Fibroblast of lung (primary cell): ENCODE measurements around the gene ZNF710. TPM values are rescaled to one million over a fixed set of nuclear protein-coding genes. Genes with fewer than 3 reads are reported as not detected.
A peak's percentile ranks its signal among the peaks of the same experiment; 100 is the strongest.

ENCODE experiments used
- DNase-seq, 2 donors: peaks; one replicate each; pipeline versions ENCODE4 v3.0.0 to v3.0.0-alpha.2; 2010; ENCODE audit warnings: low read depth in 2 of 2
- H2AFZ ChIP-seq: 2 replicates; pipeline ENCODE4 v1.5.1; 2012; ENCODE audit warnings: low read length, control low read depth, inconsistent platforms
- H3K27ac ChIP-seq: 2 replicates; pipeline ENCODE4 v1.5.1; 2011; ENCODE audit warnings: low read length, control low read depth; ENCODE audit not compliant: insufficient read depth
- H3K27me3 ChIP-seq: 2 replicates; pipeline ENCODE4 v1.5.1; 2011; ENCODE audit warnings: mild to moderate bottlenecking, low read length; ENCODE audit not compliant: control insufficient read depth, insufficient read depth
- H3K36me3 ChIP-seq: 2 replicates; pipeline ENCODE4 v1.5.1; 2011; ENCODE audit warnings: low read length; ENCODE audit not compliant: control insufficient read depth, insufficient read depth
- H3K4me1 ChIP-seq: 2 replicates; pipeline ENCODE4 v1.5.1; 2011; ENCODE audit warnings: low read length; ENCODE audit not compliant: control insufficient read depth, insufficient read depth; ENCODE audit errors: extremely low read depth
- H3K4me2 ChIP-seq: 2 replicates; pipeline ENCODE4 v1.5.1; 2011; ENCODE audit warnings: low read length, control low read depth; ENCODE audit not compliant: insufficient read depth; ENCODE audit errors: extremely low read depth
- H3K4me3 ChIP-seq, 4 experiments: fragments of 200-600 bp in 1 of 4; sonication (generic) in 1 of 4; replicated peaks in 1 of 4; 2 replicates each; pipeline ENCODE4 v1.5.1; 2011 to 2016; ENCODE audit warnings: low read length in 4 of 4, low read depth in 3 of 4, mild to moderate bottlenecking in 3 of 4, control low read depth in 2 of 4, inconsistent platforms in 1 of 4, mixed read lengths in 1 of 4; ENCODE audit not compliant: insufficient read depth in 1 of 4; ENCODE audit errors: control extremely low read depth in 1 of 4
- H3K79me2 ChIP-seq: 2 replicates; pipeline ENCODE4 v1.5.1; 2012; ENCODE audit warnings: mild to moderate bottlenecking, low read length, inconsistent platforms; ENCODE audit not compliant: control insufficient read depth, insufficient read depth
- H3K9ac ChIP-seq: 2 replicates; pipeline ENCODE4 v1.5.1; 2011; ENCODE audit warnings: mild to moderate bottlenecking, low read length, control low read depth; ENCODE audit not compliant: insufficient read depth
- H3K9me3 ChIP-seq: 2 replicates; pipeline ENCODE4 v1.5.1; 2012; ENCODE audit warnings: low read depth, low read length; ENCODE audit not compliant: control insufficient read depth, insufficient read depth
- H4K20me1 ChIP-seq: 2 replicates; pipeline ENCODE4 v1.5.1; 2011; ENCODE audit warnings: low read length; ENCODE audit not compliant: control insufficient read depth, insufficient read depth; ENCODE audit errors: extremely low read depth
- CTCF ChIP-seq, 2 donors: IDR thresholded peaks in 1 of 2; conservative IDR thresholded peaks in 1 of 2; 1 replicate in 1 of 2; 2 replicates in 1 of 2; pipeline ENCODE4 v1.5.1; 2011 to 2012; ENCODE audit warnings: low read length in 2 of 2, control low read depth in 1 of 2, inconsistent platforms in 1 of 2, low read depth in 1 of 2, mild to moderate bottlenecking in 1 of 2
- EZH2 ChIP-seq: IDR thresholded peaks from 2 replicates; pipeline ENCODE4 v1.5.1; 2012; ENCODE audit warnings: low read length, control low read depth, mild to moderate bottlenecking; ENCODE audit errors: missing control alignments
- polyA plus RNA-seq, 2 donors: library from polyadenylated mRNA; depleted of rRNA in 1 of 2; stranded (reverse) in 1 of 2; unstranded in 1 of 2; fragments of >200 nt; gene quantifications; 2 replicates each; pipeline ENCODE4 v1.2.1, GENCODE V29; 2011 to 2012; ENCODE audit warnings: missing spikeins in 1 of 2
- total RNA-seq: library from RNA; depleted of rRNA; stranded (reverse); fragments of >200 nt; gene quantifications from 2 replicates; pipeline ENCODE4 v1.2.1, GENCODE V29; 2014

Gene ZNF710
- total and polyA plus RNA-seq, 2 donors (not counting 1 experiment from before 2014, with no cell fraction given), result 2.1 to 9.4 TPM

- Histone ChIP-seq H3K4me2 (no peak overlapping the region), H2AFZ (no peak overlapping the region), H3K9ac (no peak overlapping the region), H3K36me3 (peaks cover 5% of the 10 kb centered on the region), H3K4me1 (no peaks in the 10 kb centered on the region), H3K9me3 (no peaks in the 10 kb centered on the region), H3K27me3 (no peaks in the 10 kb centered on the region), H4K20me1 (no peaks in the 10 kb centered on the region), H3K4me3 (no peak overlapping the region), H3K27ac (no peak overlapping the region), H3K79me2 (no peaks in the 10 kb centered on the region)
- no peak for TF ChIP-seq EZH2
- peak; percentile 27 to 32 for TF ChIP-seq CTCF (conservative IDR thresholded peaks at IDR 0.05 in 1 of 2, IDR thresholded peaks at IDR 0.05 in 1 of 2; ENCODE audit: low read depth in 1 of 2, low read length in 2 of 2)
- peak in 1 of 2 donors; percentile 38 for DNase-seq
These were observed 86.5 kb downstream of the ZNF710 start for GRCh38 chr15:90087454-90088154.

- Histone ChIP-seq H2AFZ (no peak overlapping the region), H3K27me3 (no peaks in the 10 kb centered on the region), H3K4me2 (no peak overlapping the region), H3K9me3 (no peaks in the 10 kb centered on the region), H3K79me2 (no peaks in the 10 kb centered on the region), H4K20me1 (no peaks in the 10 kb centered on the region), H3K36me3 (no peaks in the 10 kb centered on the region), H3K9ac (no peak overlapping the region), H3K4me3 (no peak overlapping the region), H3K27ac (no peak overlapping the region), H3K4me1 (no peaks in the 10 kb centered on the region)
- TF ChIP-seq EZH2 (no peak), CTCF (conservative IDR thresholded peaks at IDR 0.05 in 1 of 2, IDR thresholded peaks at IDR 0.05 in 1 of 2; ENCODE audit: low read depth in 1 of 2, low read length in 2 of 2) (no peak)
- DNase-seq, result no peak
These were observed 89.2 kb downstream of the ZNF710 start for GRCh38 chr15:90090226-90090848.

- Histone ChIP-seq H3K4me3 (no peak overlapping the region), H3K9me3 (no peaks in the 10 kb centered on the region), H3K36me3 (no peaks in the 10 kb centered on the region), H2AFZ (no peak overlapping the region), H3K4me1 (no peaks in the 10 kb centered on the region), H3K27me3 (no peaks in the 10 kb centered on the region), H3K4me2 (no peak overlapping the region), H3K9ac (no peak overlapping the region), H3K27ac (no peak overlapping the region), H3K79me2 (no peaks in the 10 kb centered on the region), H4K20me1 (no peaks in the 10 kb centered on the region)
- TF ChIP-seq CTCF (conservative IDR thresholded peaks at IDR 0.05 in 1 of 2, IDR thresholded peaks at IDR 0.05 in 1 of 2; ENCODE audit: low read depth in 1 of 2, low read length in 2 of 2), result no peak
- DNase-seq, result no peak
These were observed 90.2 kb downstream of the ZNF710 start for GRCh38 chr15:90091156-90091931.
